Measurements from ENCODE around the gene FRMPD1.

Gene FRMPD1

DNA sequence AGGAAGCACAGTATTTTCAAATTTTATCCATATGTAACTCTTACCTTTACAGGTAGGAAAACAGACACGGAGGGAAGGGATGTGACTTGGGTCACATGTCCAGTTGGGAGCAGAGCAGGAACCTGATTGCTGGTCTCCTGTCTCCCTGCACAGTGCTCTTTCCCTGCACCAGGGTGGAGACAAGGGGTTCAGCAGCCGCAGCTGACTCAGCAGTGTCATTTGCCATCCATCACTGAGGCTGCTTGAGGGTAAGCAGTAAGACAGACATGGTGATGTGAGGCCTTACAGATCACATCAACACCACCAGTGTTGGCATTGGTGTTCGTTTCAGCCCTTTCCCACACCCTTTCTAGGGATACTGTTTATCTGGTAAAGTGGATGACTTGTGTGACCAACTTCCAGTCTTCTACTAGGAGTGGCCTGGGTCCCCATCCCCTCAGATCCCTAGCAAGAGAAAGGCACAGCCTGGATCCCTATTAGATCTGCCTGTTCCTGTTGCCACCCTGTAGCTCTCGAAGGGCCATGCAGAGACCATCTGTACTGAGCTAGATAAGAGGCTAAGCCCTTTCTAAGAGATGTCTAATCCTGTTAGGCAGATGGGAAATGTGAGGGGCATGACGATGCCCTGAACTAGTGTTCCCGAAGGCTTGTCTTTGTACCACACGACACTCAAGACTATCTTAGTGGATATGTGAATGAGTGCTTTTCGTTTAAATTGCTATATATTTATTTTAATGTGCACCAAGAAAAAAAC is 29.1 kb downstream of the FRMPD1 start:
- no peak for FAIRE-seq

- FAIRE-seq: no peak
Measured at GRCh38 chr9:37682951-37683350, 32.2 kb downstream of the FRMPD1 start.

DNA sequence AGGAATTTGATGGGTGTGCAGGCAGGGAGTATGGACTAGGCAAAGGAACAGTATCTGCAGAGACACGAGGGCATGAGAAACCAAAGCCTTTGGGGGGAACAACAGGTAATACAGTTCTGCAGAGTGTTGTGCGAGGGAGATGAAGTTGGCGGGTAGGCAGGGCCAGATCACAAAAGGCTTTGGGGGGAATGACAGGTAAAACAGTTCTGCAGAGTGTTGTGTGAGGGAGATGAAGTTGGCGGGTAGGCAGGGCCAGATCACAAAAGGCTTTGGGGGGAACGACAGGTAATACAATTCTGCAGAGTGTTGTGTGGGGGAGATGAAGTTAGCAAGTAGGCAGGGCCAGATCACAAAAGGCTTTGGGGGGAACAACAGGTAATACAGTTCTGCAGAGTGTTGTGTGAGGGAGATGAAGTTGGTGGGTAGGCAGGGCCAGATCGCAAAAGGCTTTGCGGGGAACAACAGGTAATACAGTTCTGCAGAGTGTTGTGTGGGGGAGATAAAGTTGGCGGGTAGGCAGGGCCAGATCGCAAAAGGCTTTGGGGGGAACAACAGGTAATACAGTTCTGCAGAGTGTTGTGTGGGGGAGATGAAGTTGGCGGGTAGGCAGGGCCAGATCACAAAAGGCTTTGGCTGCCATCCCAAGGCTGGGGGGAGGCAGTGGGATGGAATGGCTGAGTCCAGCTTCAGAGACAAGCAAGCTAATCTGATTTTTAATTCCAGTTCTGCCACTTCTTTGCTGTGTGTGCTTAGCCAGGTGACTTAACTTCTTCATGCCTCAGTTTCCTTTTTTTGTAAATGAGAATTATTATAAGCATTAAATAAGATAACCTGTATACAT is 33.0 kb downstream of the FRMPD1 start:
- no peak for FAIRE-seq

DNA sequence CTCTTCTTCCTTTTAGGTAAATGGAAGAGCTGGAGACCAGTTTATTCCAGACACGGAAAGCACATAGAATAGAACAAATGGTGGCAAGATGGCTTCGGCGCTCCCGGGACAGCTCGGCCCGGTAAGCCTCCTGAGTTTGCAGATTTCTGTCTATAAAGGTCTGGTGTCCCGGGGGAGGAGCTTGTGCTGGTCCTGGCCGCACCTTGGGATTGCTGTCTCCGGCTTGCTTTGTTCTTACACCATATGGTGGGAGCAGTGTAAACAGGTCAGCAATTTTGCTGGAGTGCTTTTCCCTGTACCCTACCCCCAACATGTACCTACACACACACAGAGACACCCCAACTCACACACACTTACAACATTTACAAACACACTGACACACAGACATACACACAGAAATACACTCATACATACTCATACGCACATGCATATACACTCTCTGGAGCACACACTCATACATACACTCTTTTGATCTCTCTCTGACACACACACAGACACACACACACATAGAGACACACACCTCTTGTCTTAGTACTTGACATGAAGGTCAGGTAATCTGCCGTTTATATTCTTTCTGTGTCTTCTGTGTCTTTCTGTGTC is 42.0 kb downstream of the FRMPD1 start:
- FAIRE-seq: no peak

DNA sequence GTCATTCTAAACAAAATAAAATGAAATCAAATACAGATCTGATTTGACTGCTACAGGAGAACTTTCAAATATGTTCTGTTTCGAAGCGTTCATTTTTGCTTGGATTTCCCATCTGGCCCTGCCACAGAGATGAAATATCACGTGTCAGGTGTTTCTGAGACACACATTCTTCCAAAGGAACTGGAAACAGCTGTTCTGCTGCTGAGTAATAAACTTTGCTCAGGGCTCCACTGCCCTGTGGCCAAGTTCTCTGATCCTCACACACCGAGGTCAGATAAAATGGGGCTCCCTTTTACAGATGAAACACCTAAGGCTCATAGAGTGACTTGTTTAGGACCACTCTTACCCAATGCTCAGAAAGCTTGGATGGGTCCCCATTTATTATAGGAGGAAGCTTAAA is 42.5 kb downstream of the FRMPD1 start:
- no peak for FAIRE-seq

GRCh38 chr9:37694355-37694754 is 43.6 kb downstream of the FRMPD1 start:
- FAIRE-seq: no peak

- FAIRE-seq: no peak
Measured at GRCh38 chr9:37696528-37696927, 45.8 kb downstream of the FRMPD1 start.

GRCh38 chr9:37700131-37700530 is 49.4 kb downstream of the FRMPD1 start:
- no peak for FAIRE-seq

- no peak for FAIRE-seq
Measured at GRCh38 chr9:37700900-37701299, 50.1 kb downstream of the FRMPD1 start.

- FAIRE-seq: no peak
Measured at GRCh38 chr9:37705787-37706186, 55.0 kb downstream of the FRMPD1 start.

- no peak for FAIRE-seq
Measured at GRCh38 chr9:37706290-37706689, 55.5 kb downstream of the FRMPD1 start.

DNA sequence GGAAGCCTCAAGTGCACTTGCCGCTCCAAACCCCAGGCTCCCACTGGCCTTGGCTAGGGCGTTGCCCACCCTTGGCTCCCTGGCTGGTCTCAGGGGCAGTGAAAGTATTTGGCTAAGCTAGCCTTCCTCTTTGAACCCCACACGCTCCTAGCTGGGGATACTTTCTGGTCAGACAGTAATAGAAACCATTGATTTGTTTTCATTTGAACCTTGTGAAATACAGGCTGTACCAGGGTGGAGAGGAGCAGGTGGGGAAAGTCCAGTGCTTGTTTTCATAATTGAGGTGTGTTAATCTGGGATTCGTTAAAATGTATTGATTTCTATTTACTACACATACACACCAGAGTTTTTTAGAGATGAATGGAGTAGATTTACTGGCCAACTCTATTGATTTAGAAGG is 57.0 kb downstream of the FRMPD1 start:
- no peak for FAIRE-seq

GRCh38 chr9:37710046-37710445 is 59.3 kb downstream of the FRMPD1 start:
- no peak for FAIRE-seq

DNA sequence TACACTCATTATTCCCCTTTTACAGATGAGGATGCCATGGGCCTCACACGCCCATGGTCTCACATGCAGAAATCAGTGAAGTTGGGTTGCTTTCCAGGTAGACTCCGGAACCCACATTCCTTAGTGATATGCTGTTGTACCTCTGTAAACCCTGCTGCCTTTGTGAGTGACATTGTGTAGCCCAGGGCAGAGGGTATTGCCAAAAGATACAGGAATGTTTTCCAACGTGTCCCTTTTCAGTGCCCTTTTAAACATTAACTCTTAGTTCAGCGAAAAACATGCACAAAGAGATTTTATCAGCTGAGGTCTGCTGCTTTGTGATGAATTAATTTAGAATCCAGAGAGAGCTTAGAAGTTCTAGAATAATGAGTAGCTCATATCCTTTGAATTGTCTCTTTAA is 64.5 kb downstream of the FRMPD1 start:
- FAIRE-seq: no peak

GRCh38 chr9:37715991-37716505 is 65.3 kb downstream of the FRMPD1 start:
- no peak for FAIRE-seq

DNA sequence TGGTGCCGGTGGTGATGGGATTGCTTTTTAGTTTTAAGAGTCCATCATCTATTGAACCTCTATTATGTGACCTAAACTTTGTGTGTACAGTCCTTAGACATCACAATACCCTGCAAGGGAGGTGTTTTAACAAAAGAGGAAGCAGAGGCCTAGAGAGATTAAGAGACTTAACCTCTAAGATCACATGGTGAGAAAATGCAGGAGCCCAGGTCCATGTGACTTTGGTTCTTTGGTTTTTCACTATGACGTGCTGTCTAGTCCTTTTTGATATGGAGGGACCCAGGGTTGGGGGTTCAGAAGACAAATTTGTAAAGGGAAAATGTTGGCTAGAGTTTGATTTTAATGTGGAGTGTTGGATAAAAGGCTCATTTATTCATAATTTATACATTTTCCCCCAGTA is 68.8 kb downstream of the FRMPD1 start:
- FAIRE-seq: no peak

DNA sequence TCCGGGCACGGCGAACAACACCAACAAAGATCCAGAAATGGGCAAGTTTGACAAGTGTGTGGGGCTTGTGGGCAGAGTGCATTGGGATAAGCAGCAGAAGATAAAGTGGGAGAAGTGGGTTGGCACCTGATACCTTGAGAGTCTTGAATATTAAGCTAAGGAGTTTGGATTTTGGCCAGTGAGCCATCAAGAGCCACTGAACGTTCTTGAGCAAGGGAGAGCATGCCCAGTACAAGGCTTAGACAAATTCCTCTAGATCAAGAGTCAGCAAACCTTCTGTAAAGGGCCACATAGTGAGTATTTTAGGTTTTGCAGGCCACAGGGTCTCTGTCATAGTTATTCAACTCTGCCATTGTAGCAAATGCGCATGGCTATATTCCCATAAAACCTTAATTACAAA is 76.3 kb downstream of the FRMPD1 start:
- FAIRE-seq: no peak

- no peak for FAIRE-seq
Measured at GRCh38 chr9:37729499-37729898, 78.7 kb downstream of the FRMPD1 start.

- no peak for FAIRE-seq
Measured at GRCh38 chr9:37730256-37730655, 79.5 kb downstream of the FRMPD1 start.

DNA sequence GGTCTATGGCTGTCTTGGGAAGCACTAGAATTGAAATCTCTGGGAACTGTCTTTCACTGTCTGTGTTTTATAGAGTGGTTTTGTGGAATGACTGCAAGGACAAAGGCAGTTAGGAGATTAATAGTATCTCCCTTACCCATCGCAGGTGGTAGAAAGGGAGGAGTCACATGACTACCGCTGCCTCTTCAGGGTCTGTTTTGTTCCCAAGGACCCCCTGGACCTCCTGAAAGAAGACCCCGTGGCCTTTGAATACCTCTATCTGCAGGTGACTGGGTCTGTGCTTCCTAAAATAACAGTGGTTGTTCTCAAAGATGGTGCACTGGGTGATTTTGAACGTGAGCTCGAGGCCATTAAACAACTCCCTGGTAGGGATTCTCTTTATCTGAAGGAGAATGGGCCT is 80.1 kb downstream of the FRMPD1 start:
- no peak for FAIRE-seq

DNA sequence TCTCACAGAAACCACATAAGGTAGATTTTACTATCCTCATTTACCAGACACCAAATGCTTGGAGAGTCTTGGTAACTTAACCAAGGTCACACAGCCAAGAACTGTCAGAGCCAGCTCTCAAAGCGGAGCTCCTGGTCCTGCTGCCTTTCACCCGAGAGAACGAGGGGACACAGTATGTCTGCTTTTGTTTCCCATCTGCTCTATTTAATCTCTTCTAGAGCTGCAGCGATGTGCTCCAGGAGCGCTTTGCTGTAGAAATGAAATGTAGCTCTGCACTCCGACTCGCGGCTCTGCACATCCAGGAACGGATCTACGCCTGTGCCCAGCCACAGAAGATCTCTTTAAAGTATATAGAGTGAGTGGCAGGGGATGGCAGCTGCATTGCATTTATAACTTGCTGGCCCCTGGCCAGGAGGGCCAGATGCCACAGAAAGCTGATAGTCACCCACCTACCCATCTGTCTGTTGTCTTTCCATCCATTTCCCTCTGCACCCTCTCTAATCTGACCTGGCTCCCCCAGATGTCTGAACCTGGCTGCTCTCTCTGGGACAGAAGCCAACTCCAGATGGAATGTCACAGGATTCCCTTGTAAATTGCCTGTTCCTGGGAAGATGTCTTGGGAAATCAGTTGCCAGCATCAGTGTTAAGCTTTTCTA is 81.5 kb downstream of the FRMPD1 start:
- FAIRE-seq: no peak

- no peak for FAIRE-seq
Measured at GRCh38 chr9:37732952-37733351, 82.2 kb downstream of the FRMPD1 start.

- FAIRE-seq: no peak
Measured at GRCh38 chr9:37739222-37739621, 88.5 kb downstream of the FRMPD1 start.
